Measurements from ENCODE around the gene URI1.
"Not testable (repeated sequence)": the region's sequence is repeated elsewhere in the genome, so short reads cannot be mapped to it uniquely, and the experiment has no call there.

Gene URI1

GRCh38 chr19:29946645-29947044 is 4.6 kb downstream of the URI1 start:
- TF ChIP-seq, protein P1, sequence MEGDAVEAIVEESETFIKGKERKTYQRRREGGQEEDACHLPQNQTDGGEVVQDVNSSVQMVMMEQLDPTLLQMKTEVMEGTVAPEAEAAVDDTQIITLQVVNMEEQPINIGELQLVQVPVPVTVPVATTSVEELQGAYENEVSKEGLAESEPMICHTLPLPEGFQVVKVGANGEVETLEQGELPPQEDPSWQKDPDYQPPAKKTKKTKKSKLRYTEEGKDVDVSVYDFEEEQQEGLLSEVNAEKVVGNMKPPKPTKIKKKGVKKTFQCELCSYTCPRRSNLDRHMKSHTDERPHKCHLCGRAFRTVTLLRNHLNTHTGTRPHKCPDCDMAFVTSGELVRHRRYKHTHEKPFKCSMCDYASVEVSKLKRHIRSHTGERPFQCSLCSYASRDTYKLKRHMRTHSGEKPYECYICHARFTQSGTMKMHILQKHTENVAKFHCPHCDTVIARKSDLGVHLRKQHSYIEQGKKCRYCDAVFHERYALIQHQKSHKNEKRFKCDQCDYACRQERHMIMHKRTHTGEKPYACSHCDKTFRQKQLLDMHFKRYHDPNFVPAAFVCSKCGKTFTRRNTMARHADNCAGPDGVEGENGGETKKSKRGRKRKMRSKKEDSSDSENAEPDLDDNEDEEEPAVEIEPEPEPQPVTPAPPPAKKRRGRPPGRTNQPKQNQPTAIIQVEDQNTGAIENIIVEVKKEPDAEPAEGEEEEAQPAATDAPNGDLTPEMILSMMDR (IDR thresholded peaks at IDR 0.05; ENCODE audit: insufficient read depth, low read depth, low read length, missing control alignments): no peak
- no peak overlapping the region for H3K4me3 ChIP-seq (ENCODE audit: low read depth, low read length)
- no peak for DNase-seq (ENCODE audit: low read depth)

- no peak overlapping the region for H3K4me3 ChIP-seq (ENCODE audit: low read depth, low read length)
- TF ChIP-seq, protein P1 (IDR thresholded peaks at IDR 0.05; ENCODE audit: insufficient read depth, low read depth, low read length, missing control alignments): no peak
- no peak for DNase-seq (ENCODE audit: low read depth)
These were observed 5.8 kb downstream of the URI1 start for GRCh38 chr19:29947871-29948270.

DNA sequence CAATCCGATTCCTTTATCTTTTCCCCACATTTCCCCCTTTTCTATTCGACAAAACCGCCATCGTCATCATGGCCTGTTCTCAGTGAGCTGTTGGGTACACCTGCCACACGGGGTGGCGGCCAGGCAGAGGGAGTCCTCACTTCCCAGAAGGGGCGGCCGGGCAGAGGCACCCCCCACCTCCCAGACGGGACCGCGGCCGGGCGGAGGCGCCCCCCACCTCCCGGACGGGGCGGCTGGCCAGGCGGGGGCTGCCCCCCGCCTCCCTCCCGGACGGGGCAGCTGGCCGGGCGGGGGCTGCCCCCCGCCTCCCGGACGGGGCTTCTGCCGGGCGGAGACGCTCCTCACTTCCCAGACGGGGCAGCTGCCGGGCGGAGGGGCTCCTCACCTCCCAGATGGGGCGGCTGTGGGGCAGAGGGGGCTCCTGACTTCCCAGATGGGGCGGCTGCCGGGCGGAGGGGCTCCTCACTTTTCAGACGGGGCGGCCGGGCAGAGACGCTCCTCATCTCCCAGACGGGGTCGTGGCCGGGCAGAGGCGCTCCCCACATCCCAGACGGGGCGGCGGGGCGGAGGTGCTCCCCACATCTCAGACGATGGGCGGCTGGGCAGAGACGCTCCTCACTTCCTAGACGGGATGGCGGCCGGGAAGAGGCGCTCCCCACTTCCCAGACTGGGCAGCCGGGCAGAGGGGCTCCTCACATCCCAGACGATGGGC is 6.9 kb downstream of the URI1 start:
- DNase-seq (ENCODE audit: low read depth): not testable (repeated sequence)

DNA sequence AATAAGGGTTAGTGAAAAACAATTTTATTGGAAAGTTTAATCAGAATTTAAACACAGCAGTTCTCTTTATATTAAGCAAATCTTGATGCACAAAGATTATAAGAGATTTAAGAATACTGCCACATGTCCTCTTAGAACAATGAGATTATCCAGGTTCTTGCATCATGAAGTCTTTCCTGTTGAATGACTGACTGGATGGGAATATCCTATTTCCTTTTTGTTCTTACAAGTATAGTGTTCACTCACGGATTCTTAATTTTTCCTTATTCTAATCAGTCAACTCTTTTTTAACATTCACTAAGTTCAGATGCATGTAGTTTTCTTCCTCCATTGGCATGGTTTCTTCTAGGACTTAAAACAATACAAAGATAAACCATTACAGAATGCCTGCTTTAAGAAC is 10.1 kb downstream of the URI1 start:
- no peak overlapping the region for H3K4me3 ChIP-seq (ENCODE audit: low read depth, low read length)
- no peak for DNase-seq (ENCODE audit: low read depth)
- TF ChIP-seq, protein P1 (IDR thresholded peaks at IDR 0.05; ENCODE audit: insufficient read depth, low read depth, low read length, missing control alignments): no peak

More for the DNA sequence above, 6.9 kb downstream of the URI1 start:
- H3K4me3 ChIP-seq (ENCODE audit: low read depth, low read length): not testable (repeated sequence)

DNA sequence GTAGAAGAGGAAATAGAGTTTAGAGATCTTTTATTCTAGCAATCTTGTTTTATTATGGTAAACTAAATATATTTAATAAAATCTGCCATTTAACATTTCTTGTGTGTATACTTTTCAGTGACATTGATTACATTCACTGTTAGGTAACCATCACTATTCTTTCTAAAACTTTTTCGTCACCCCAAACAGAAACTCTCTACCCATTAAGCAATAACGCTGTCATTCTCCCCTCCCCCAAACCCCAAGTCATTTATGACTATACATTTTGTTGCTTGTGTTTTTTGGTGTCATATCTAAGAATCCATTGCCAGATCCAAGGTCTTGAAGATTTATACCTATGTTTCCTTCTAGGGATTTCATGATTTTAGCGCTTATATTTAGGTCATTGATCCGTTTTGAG is 10.6 kb downstream of the URI1 start:
- H3K4me3 ChIP-seq (ENCODE audit: low read depth, low read length): no peak overlapping the region
- TF ChIP-seq, protein P1 (IDR thresholded peaks at IDR 0.05; ENCODE audit: insufficient read depth, low read depth, low read length, missing control alignments): no peak
- no peak for DNase-seq (ENCODE audit: low read depth)

DNA sequence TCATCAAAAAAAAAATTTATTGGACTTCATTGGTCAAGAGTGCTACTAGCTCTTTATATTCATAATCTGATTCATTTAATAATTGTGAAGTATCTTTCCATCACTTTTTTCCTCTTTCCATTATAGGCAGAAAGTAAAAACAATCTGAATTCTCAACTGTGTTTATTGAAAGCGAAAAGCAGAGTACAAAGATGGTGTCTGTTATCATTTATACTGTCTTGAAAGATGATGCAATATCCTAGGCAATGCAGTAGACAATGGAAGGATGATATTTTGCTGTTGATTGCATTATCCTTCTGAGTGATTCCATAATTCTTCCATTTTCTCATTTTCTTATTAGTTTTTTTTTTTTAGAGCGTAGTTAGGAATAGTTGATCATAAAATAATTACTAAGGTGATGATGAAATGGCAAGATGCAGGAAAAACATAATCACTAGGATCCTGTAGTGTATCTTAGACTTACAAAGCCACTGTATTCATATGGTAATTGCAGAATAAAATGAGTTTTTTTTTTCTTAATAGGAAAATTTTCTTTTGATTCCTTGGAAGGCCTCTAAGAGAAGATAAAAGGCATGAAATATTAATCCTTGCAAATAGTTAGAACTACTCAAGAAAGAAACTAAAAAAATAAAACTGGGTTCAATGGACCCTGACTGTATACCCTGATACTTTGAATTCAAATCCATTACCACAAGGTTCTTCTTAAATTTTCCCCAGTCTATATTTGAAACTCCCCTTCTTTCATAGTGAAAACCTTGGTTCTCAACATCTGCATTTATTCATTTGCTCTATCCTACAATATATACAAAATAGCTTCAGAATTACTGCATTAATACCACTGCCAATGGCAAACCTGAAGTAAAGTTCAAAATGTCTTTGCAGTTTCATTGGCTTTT is 11.6 kb downstream of the URI1 start:
- DNase-seq (ENCODE audit: low read depth): no peak
- no peak overlapping the region for H3K4me3 ChIP-seq (ENCODE audit: low read depth, low read length)
- TF ChIP-seq, protein P1 (IDR thresholded peaks at IDR 0.05; ENCODE audit: insufficient read depth, low read depth, low read length, missing control alignments): no peak

- no peak for DNase-seq (ENCODE audit: low read depth)
- H3K4me3 ChIP-seq (ENCODE audit: low read depth, low read length): no peak overlapping the region
These were observed 14.8 kb downstream of the URI1 start for GRCh38 chr19:29956855-29957254.

More at GRCh38 chr19:29956855-29957254, 14.8 kb downstream of the URI1 start:
- TF ChIP-seq, protein P1 (IDR thresholded peaks at IDR 0.05; ENCODE audit: insufficient read depth, low read depth, low read length, missing control alignments): no peak
